CD8-positive, alpha-beta memory T cell (primary cell): ENCODE measurements around the gene ARHGAP8. TPM values are rescaled to one million over a fixed set of nuclear protein-coding genes. Genes with fewer than 3 reads are reported as not detected.
"Not testable (repeated sequence)": the region's sequence is repeated elsewhere in the genome, so short reads cannot be mapped to it uniquely, and the experiment has no call there.

Source experiments
- CTCF ChIA-PET: fragments of 350-600 bp; sonication (Branson Sonifier 250); formaldehyde crosslinking; loops from one replicate; lab custom pipeline; 2021; ENCODE audit warnings: antibody characterized with exemption; lab: Charles Lee
- POLR2A ChIA-PET: fragments of 350-600 bp; sonication (Branson Sonifier 250); formaldehyde crosslinking; loops from one replicate; lab custom pipeline; 2021; ENCODE audit warnings: antibody characterized with exemption; lab: Charles Lee
- DNase-seq, 5 donors: peaks; one replicate each; pipeline versions ENCODE4 v3.0.0 to v3.0.0-alpha.2; 2020 to 2022; ENCODE audit warnings: mixed read lengths in 1 of 5
- H3K27ac ChIP-seq: one replicate; pipeline ENCODE4 v1.7.0; 2013; ENCODE audit warnings: low read depth, mild to moderate bottlenecking, low read length, moderate library complexity
- H3K27me3 ChIP-seq: 2 replicates; pipeline ENCODE4 v1.7.0; 2013; ENCODE audit warnings: low read length, mild to moderate bottlenecking; ENCODE audit not compliant: insufficient read depth, poor library complexity, severe bottlenecking
- H3K36me3 ChIP-seq: 2 replicates; pipeline ENCODE4 v1.7.0; 2013; ENCODE audit warnings: mild to moderate bottlenecking, low read length, moderate library complexity; ENCODE audit not compliant: insufficient read depth
- H3K4me1 ChIP-seq: 2 replicates; pipeline ENCODE4 v1.7.0; 2013; ENCODE audit warnings: mild to moderate bottlenecking, low read length, moderate library complexity; ENCODE audit not compliant: insufficient read depth
- H3K4me3 ChIP-seq: 2 replicates; pipeline ENCODE4 v1.7.0; 2013; ENCODE audit warnings: mild to moderate bottlenecking, low read length
- H3K9me3 ChIP-seq: 2 replicates; pipeline ENCODE4 v1.7.0; 2013; ENCODE audit warnings: mild to moderate bottlenecking, low read length
- H3K27ac Mint-ChIP-seq, 8 donors: one replicate each; pipeline ENCODE4 v1.8.0; 2020 to 2021; ENCODE audit warnings: mixed read lengths in 8 of 8, mild to moderate bottlenecking in 6 of 8, inconsistent platforms in 3 of 8, moderate library complexity in 3 of 8
- H3K27me3 Mint-ChIP-seq, 2 donors: one replicate each; pipeline ENCODE4 v1.8.0; 2020 to 2021; ENCODE audit warnings: mixed read lengths in 2 of 2, mild to moderate bottlenecking in 1 of 2, moderate library complexity in 1 of 2
- H3K36me3 Mint-ChIP-seq, 3 donors: one replicate each; pipeline ENCODE4 v1.8.0; 2020 to 2021; ENCODE audit warnings: mixed read lengths in 3 of 3, inconsistent platforms in 1 of 3, mild to moderate bottlenecking in 1 of 3
- H3K4me1 Mint-ChIP-seq, 3 donors: one replicate each; pipeline ENCODE4 v1.8.0; 2020 to 2021; ENCODE audit warnings: mixed read lengths in 3 of 3, inconsistent platforms in 1 of 3, mild to moderate bottlenecking in 1 of 3
- H3K4me3 Mint-ChIP-seq, 7 donors: one replicate each; pipeline ENCODE4 v1.8.0; 2020 to 2021; ENCODE audit warnings: mixed read lengths in 7 of 7, mild to moderate bottlenecking in 6 of 7, moderate library complexity in 4 of 7, inconsistent platforms in 2 of 7
- H3K9me3 Mint-ChIP-seq, 5 donors: one replicate each; pipeline ENCODE4 v1.8.0; 2020 to 2022; ENCODE audit warnings: mixed read lengths in 5 of 5, mild to moderate bottlenecking in 3 of 5, moderate library complexity in 2 of 5, inconsistent platforms in 1 of 5
- polyA plus RNA-seq: library from polyadenylated mRNA; unstranded; fragments of 300-500 nt; fragmentation: Illumina TruSeq; gene quantifications from one replicate; pipeline ENCODE4 v1.2.3, GENCODE V29; 2021
- total RNA-seq, 2 experiments: library from RNA; stranded (reverse); gene quantifications; one replicate each; pipeline ENCODE4 v1.2.3, GENCODE V29; 2021

Gene ARHGAP8
- total and polyA plus RNA-seq, 3 experiments from 2014 or later = 0.42 to 0.49 TPM; not detected in 1

GRCh38 chr22:44797181-44797725 is 44.9 kb downstream of the ARHGAP8 start:
- no peak overlapping the region for H3K27ac Mint-ChIP-seq
- peaks cover 0 to 3% of the 10 kb centered on the region in 2 donors for H3K27me3 Mint-ChIP-seq
- Histone ChIP-seq H3K4me1 (no peaks in the 10 kb centered on the region), H3K36me3 (no peaks in the 10 kb centered on the region), H3K27ac (no peak overlapping the region), H3K27me3 (no peaks in the 10 kb centered on the region), H3K4me3 (no peak overlapping the region), H3K9me3 (no peaks in the 10 kb centered on the region)
- no peaks in the 10 kb centered on the region for H3K36me3 Mint-ChIP-seq
- POLR2A ChIA-PET = no interaction called here
- H3K9me3 Mint-ChIP-seq = no peaks in the 10 kb centered on the region
- H3K4me3 Mint-ChIP-seq = no peak overlapping the region
- CTCF ChIA-PET = no interaction called here
- DNase-seq = no peak
- no peaks in the 10 kb centered on the region for H3K4me1 Mint-ChIP-seq

GRCh38 chr22:44799077-44799945 is 46.9 kb downstream of the ARHGAP8 start:
- Histone ChIP-seq H3K27ac (no peak overlapping the region), H3K36me3 (no peaks in the 10 kb centered on the region), H3K27me3 (no peaks in the 10 kb centered on the region), H3K4me3 (no peak overlapping the region), H3K9me3 (no peaks in the 10 kb centered on the region), H3K4me1 (no peaks in the 10 kb centered on the region)
- CTCF ChIA-PET = interaction anchor here (0.9 kb wide), 1 partner anchor 853 kb away, joined by 3 read pairs; no protein-coding TSS in a partner anchor
- Mint-ChIP-seq H3K4me3 (no peak overlapping the region), H3K27ac (no peak overlapping the region), H3K27me3 (peaks cover 0 to 3% of the 10 kb centered on the region in 2 donors), H3K9me3 (no peaks in the 10 kb centered on the region), H3K36me3 (no peaks in the 10 kb centered on the region), H3K4me1 (peaks cover 0 to 4% (median 0%) of the 10 kb centered on the region in 3 donors)
- DNase-seq = no peak
- POLR2A ChIA-PET = no interaction called here

GRCh38 chr22:44799946-44800634 is 47.7 kb downstream of the ARHGAP8 start:
- H3K4me1 ChIP-seq, H3K4me3 Mint-ChIP-seq, H3K27ac Mint-ChIP-seq, H3K9me3 Mint-ChIP-seq, POLR2A ChIA-PET, H3K36me3 Mint-ChIP-seq, H3K36me3 ChIP-seq, H3K4me3 ChIP-seq, H3K27me3 ChIP-seq, H3K27ac ChIP-seq, DNase-seq, H3K4me1 Mint-ChIP-seq, H3K9me3 ChIP-seq, H3K27me3 Mint-ChIP-seq, CTCF ChIA-PET: not testable (repeated sequence)

GRCh38 chr22:44801476-44801875 is 49.1 kb downstream of the ARHGAP8 start:
- H3K4me3 Mint-ChIP-seq = peak overlapping the region in 1 of 7 donors; percentile 70
- H3K27ac Mint-ChIP-seq = no peak overlapping the region
- POLR2A ChIA-PET = no interaction called here
- H3K9me3 ChIP-seq = no peaks in the 10 kb centered on the region
- no peak overlapping the region for H3K4me3 ChIP-seq
- CTCF ChIA-PET = no interaction called here
- H3K4me1 ChIP-seq = no peaks in the 10 kb centered on the region
- H3K27me3 ChIP-seq = no peaks in the 10 kb centered on the region
- no peak overlapping the region for H3K27ac ChIP-seq
- peaks cover 0 to 6% of the 10 kb centered on the region in 2 donors for H3K27me3 Mint-ChIP-seq
- H3K4me1 Mint-ChIP-seq = peaks cover 0 to 4% (median 0%) of the 10 kb centered on the region in 3 donors
- H3K36me3 Mint-ChIP-seq = no peaks in the 10 kb centered on the region
- DNase-seq = no peak
- H3K36me3 ChIP-seq = no peaks in the 10 kb centered on the region
- H3K9me3 Mint-ChIP-seq = no peaks in the 10 kb centered on the region

- Histone ChIP-seq H3K4me1 (no peaks in the 10 kb centered on the region), H3K36me3 (no peaks in the 10 kb centered on the region), H3K27ac (no peak overlapping the region), H3K9me3 (no peaks in the 10 kb centered on the region), H3K4me3 (no peak overlapping the region), H3K27me3 (no peaks in the 10 kb centered on the region)
- Mint-ChIP-seq H3K4me3 (no peak overlapping the region), H3K9me3 (no peaks in the 10 kb centered on the region), H3K27me3 (peaks cover 0 to 6% of the 10 kb centered on the region in 2 donors), H3K36me3 (no peaks in the 10 kb centered on the region), H3K4me1 (peaks cover 0 to 4% (median 0%) of the 10 kb centered on the region in 3 donors), H3K27ac (no peak overlapping the region)
- POLR2A ChIA-PET = no interaction called here
- no peak for DNase-seq
- CTCF ChIA-PET = no interaction called here
These were observed 49.8 kb downstream of the ARHGAP8 start for GRCh38 chr22:44802071-44802700.

- Mint-ChIP-seq H3K27me3 (peaks cover 0 to 6% of the 10 kb centered on the region in 2 donors), H3K4me1 (peaks cover 0 to 4% (median 0%) of the 10 kb centered on the region in 3 donors), H3K36me3 (no peaks in the 10 kb centered on the region), H3K9me3 (no peaks in the 10 kb centered on the region), H3K4me3 (no peak overlapping the region), H3K27ac (peak overlapping the region in 1 of 8 donors; percentile 28)
- ChIA-PET CTCF (no interaction called here), POLR2A (no interaction called here)
- DNase-seq = no peak
- Histone ChIP-seq H3K27me3 (no peaks in the 10 kb centered on the region), H3K9me3 (no peaks in the 10 kb centered on the region), H3K27ac (no peak overlapping the region), H3K36me3 (no peaks in the 10 kb centered on the region), H3K4me1 (no peaks in the 10 kb centered on the region), H3K4me3 (no peak overlapping the region)
These were observed 50.6 kb downstream of the ARHGAP8 start for GRCh38 chr22:44802956-44803355.

- H3K9me3 ChIP-seq = no peaks in the 10 kb centered on the region
- Mint-ChIP-seq H3K4me1 (peaks cover 0 to 8% (median 2%) of the 10 kb centered on the region in 3 donors), H3K27ac (peak overlapping the region in 1 of 8 donors; percentile 51), H3K4me3 (no peak overlapping the region), H3K36me3 (no peaks in the 10 kb centered on the region), H3K9me3 (no peaks in the 10 kb centered on the region), H3K27me3 (peaks cover 0 to 6% of the 10 kb centered on the region in 2 donors)
- no peaks in the 10 kb centered on the region for H3K27me3 ChIP-seq
- H3K36me3 ChIP-seq = no peaks in the 10 kb centered on the region
- DNase-seq = no peak
- no peak overlapping the region for H3K4me3 ChIP-seq
- no peak overlapping the region for H3K27ac ChIP-seq
- H3K4me1 ChIP-seq = no peaks in the 10 kb centered on the region
- POLR2A ChIA-PET = no interaction called here
- CTCF ChIA-PET = no interaction called here
These were observed 52.0 kb downstream of the ARHGAP8 start for GRCh38 chr22:44804327-44804726.
